ENCODE data around the gene ZNF219. TPM values are rescaled to one million over a fixed set of nuclear protein-coding genes. Genes with fewer than 3 reads are reported as not detected.

Gene ZNF219
- total RNA-seq, 2 donors from 2014 or later, result 4.5 to 9.5 TPM

DNA sequence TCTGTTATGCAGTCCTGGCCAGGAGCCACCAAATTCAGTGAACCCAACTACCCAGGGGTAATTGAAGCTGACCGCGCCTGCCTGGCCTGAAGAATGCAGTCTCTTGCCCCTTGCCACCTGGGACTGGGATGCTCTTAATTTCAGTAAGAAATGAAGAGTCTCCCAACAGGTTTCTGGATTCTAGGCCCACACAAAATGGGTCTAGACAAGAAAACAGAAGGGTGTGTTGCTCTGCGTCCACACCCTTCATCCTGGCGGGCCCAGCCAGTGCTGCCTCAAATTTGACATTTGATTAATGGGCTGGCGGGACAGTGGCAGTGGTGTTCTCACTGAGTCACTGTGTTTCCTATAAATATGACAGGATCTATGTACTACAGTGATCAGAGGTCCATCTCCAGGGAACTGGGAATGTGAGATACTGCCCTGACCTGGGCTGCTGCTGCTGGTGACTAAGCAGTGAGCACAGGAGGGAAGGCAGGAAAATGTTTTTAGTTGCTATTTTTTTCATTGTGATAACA lies 8.9 kb upstream of the ZNF219 start:
- Mint-ChIP-seq H3K9me3 (no peaks in the 10 kb centered on the region), H3K27ac (no peak overlapping the region), H3K4me3 (no peak overlapping the region), H3K27me3 (peaks cover 0 to 3% of the 10 kb centered on the region in 2 donors), H3K36me3 (no peaks in the 10 kb centered on the region), H3K4me1 (ENCODE audit: low read depth in 2 of 2) (peaks cover 17 to 29% of the 10 kb centered on the region in 2 donors)
- ATAC-seq, result no peak
- DNase-seq (ENCODE audit: low spot score), result no peak

DNA sequence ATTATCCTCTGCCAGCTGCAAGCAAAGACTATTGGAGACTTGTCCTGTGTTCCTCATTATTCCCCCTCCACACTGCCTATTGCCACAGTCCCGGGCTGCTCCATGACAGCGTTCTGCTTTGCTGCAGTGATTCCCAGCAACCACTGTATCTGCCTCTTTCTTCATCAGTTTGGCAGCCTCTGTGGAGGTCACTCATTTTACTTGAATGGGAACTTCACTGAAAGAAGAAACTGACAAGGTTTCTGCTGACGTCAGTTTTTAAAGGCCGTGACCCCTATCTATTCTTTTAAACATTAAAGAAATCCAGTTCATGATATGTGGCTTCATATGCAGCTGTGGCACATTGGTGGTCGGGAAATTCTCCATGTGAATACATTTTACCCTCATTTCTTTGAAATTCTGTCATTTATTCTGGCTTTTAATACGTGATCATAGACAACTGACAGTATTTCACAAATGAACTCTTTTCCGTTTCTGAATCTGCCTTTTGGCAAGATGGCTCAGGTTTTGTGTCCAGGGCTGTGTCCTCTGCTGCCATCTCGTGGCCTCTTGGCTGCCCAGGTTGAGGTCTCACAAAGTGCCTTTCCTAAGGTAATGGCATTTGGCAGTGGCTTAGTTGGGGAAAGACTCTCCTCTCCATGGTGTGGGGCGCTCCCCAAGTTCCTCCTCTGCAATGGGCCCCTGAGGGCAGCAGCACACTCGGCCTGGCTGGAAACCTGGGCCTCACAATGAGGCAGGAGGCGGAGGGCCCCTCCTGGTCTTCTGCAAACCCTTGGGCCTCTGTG lies 8.2 kb upstream of the ZNF219 start:
- no peaks in the 10 kb centered on the region for H3K36me3 Mint-ChIP-seq
- no peaks in the 10 kb centered on the region for H3K9me3 Mint-ChIP-seq
- ATAC-seq (no peak), DNase-seq (ENCODE audit: low spot score) (peak; percentile 83)
- H3K4me1 Mint-ChIP-seq (ENCODE audit: low read depth in 2 of 2), result peaks cover 22 to 36% of the 10 kb centered on the region in 2 donors
- peak overlapping the region in 1 of 2 donors; percentile 17 for H3K27ac Mint-ChIP-seq
- H3K27me3 Mint-ChIP-seq, result peaks cover 0 to 6% of the 10 kb centered on the region in 2 donors
- H3K4me3 Mint-ChIP-seq, result no peak overlapping the region

DNA sequence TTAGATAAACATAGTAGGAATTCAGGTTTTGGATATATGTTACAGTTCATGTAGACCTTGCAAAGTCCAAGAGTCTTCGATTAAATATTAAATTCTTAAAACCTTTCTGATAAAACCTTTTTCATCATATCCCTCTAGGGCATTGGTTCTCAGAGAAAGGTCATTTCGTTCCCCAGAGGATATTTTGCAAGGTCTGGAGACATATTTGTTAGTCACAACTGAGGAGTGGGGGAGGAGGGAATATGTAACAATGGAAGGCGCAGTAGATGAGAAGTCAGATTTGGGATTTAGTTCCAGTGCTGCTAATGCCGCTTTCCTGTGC lies 7.7 kb upstream of the ZNF219 start:
- no peak for ATAC-seq
- peaks cover 0 to 6% of the 10 kb centered on the region in 2 donors for H3K27me3 Mint-ChIP-seq
- H3K4me3 Mint-ChIP-seq, result no peak overlapping the region
- DNase-seq (ENCODE audit: low spot score), result no peak
- H3K36me3 Mint-ChIP-seq, result no peaks in the 10 kb centered on the region
- H3K9me3 Mint-ChIP-seq, result no peaks in the 10 kb centered on the region
- H3K27ac Mint-ChIP-seq, result no peak overlapping the region
- H3K4me1 Mint-ChIP-seq (ENCODE audit: low read depth in 2 of 2), result peaks cover 22 to 36% of the 10 kb centered on the region in 2 donors

DNA sequence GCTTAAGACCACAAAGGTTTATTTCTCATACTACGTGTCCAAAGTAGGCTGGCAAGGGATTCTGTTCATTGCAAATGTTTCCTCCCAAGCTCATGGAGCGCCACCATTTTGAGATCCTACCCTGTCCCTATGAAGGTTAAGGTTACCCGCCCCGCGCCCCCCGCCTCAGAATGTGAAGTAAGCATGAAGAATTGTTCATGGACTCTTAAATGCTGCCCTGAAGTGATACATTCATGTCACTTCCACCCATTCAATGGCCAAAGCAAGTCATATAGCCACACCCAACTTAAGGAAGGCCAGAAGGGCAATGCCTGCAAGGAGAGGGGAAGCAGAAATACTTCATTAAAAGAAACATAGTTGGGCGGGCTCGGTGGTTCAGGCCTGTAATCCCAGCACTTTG lies 6.6 kb upstream of the ZNF219 start:
- peak overlapping the region; percentile 92 for H3K4me3 Mint-ChIP-seq
- H3K36me3 Mint-ChIP-seq, result no peaks in the 10 kb centered on the region
- no peaks in the 10 kb centered on the region for H3K9me3 Mint-ChIP-seq
- peaks cover 22 to 42% of the 10 kb centered on the region in 2 donors for H3K4me1 Mint-ChIP-seq (ENCODE audit: low read depth in 2 of 2)
- ATAC-seq (no peak), DNase-seq (ENCODE audit: low spot score) (no peak)
- H3K27ac Mint-ChIP-seq, result peak overlapping the region; percentile 81 to 84
- H3K27me3 Mint-ChIP-seq, result peaks cover 0 to 5% of the 10 kb centered on the region in 2 donors

DNA sequence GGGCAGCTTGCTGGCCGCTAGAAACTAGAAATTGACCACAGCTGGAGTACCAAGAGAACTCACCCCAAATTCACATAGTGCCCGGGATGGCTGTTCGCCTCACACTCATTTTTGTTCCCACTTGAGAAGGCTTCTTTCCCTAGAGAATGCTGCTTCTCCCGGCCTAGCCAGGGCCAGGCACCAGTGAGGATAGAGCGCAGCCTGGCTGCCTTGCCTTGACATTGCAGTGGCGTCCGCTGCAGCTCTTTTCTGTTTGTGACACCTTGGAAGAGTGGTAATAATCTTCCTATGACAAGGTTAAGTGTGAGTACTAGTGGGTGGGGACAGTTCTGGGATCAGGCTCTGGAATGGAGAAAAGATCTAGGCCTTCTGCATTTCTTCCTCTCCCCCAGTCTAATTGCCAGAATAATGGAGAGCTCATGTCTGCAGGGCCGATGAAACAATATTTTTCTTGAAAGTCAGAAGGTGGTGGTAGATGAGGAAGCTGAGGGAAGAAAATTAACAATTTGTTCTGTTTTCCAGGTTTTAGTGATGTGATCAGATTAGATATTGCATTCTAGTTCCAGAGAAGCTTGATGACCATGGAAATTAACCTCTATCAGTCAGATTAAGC lies 6.1 kb upstream of the ZNF219 start:
- Mint-ChIP-seq H3K36me3 (no peaks in the 10 kb centered on the region), H3K9me3 (no peaks in the 10 kb centered on the region), H3K4me3 (peak overlapping the region; percentile 92), H3K27me3 (peaks cover 0 to 3% of the 10 kb centered on the region in 2 donors), H3K27ac (peak overlapping the region; percentile 81 to 84), H3K4me1 (ENCODE audit: low read depth in 2 of 2) (peaks cover 24 to 39% of the 10 kb centered on the region in 2 donors)
- ATAC-seq, result peak; percentile 60 to 61
- DNase-seq (ENCODE audit: low spot score), result no peak

GRCh38 chr14:21103710-21104447 lies 5.4 kb upstream of the ZNF219 start:
- Mint-ChIP-seq H3K9me3 (no peaks in the 10 kb centered on the region), H3K4me1 (ENCODE audit: low read depth in 2 of 2) (peaks cover 30 to 46% of the 10 kb centered on the region in 2 donors), H3K4me3 (peak overlapping the region; percentile 92), H3K27ac (peak overlapping the region; percentile 81 to 84), H3K36me3 (no peaks in the 10 kb centered on the region), H3K27me3 (peaks cover 0 to 3% of the 10 kb centered on the region in 2 donors)
- peak; percentile 95 for ATAC-seq
- peak; percentile 96 for DNase-seq (ENCODE audit: low spot score)

- Mint-ChIP-seq H3K36me3 (no peaks in the 10 kb centered on the region), H3K4me1 (ENCODE audit: low read depth in 2 of 2) (peaks cover 32 to 49% of the 10 kb centered on the region in 2 donors), H3K4me3 (peak overlapping the region; percentile 92), H3K9me3 (no peaks in the 10 kb centered on the region), H3K27ac (peak overlapping the region; percentile 81 to 84), H3K27me3 (peaks cover 0 to 3% of the 10 kb centered on the region in 2 donors)
- ATAC-seq (no peak), DNase-seq (ENCODE audit: low spot score) (no peak)
These were observed 4.9 kb upstream of the ZNF219 start for GRCh38 chr14:21103411-21103709.

DNA sequence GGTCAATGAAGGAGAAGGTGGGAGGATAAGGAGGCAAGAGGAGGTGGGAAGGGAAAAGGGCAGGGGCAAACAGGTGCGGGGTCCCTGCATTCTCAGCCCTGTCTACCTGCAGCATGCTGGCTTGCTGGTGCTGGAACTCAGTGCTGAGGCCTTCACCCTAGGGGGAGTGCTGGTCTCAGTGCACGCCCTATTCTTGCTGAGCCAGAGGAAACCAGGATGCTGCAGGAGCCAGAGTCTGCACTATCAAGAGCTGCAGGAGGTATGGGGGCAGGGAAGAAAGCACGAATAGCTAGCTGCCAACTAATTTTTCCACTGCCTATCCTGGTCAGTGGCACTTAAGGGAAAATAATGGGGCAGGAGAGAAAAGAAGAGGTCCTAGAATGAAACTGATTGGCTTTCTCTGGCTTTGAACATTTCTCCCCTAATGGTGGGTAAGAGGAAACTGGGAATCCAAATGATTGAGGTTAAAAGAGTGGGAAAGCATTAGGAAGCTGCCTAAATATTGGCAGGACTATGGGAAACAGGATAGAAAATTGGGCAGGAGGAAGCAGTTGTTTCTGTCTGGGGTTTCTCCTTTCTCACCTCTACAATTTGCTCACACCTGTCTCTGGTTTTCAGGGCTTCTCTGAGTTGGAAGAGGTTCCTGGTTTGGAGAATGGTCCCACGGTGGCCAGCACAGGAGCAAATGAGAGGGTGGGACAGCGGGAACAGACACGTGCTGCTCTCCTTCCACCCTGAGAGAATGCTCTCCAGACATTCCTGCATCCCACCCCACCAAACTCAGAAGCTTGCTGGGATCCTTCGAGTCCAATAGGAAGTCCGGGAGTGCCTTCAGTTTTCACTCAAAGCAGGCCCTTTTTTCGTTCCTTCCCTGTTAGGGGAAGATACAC lies 4.3 kb upstream of the ZNF219 start:
- H3K27me3 Mint-ChIP-seq, result peaks cover 0 to 3% of the 10 kb centered on the region in 2 donors
- H3K4me3 Mint-ChIP-seq, result peak overlapping the region; percentile 92
- H3K4me1 Mint-ChIP-seq (ENCODE audit: low read depth in 2 of 2), result peaks cover 32 to 49% of the 10 kb centered on the region in 2 donors
- H3K27ac Mint-ChIP-seq, result peak overlapping the region; percentile 81 to 84
- no peaks in the 10 kb centered on the region for H3K36me3 Mint-ChIP-seq
- no peaks in the 10 kb centered on the region for H3K9me3 Mint-ChIP-seq
- ATAC-seq (no peak), DNase-seq (ENCODE audit: low spot score) (no peak)

- no peaks in the 10 kb centered on the region for H3K36me3 Mint-ChIP-seq
- H3K4me1 Mint-ChIP-seq (ENCODE audit: low read depth in 2 of 2), result peaks cover 34 to 51% of the 10 kb centered on the region in 2 donors
- ATAC-seq (no peak), DNase-seq (ENCODE audit: low spot score) (no peak)
- peak overlapping the region; percentile 38 to 84 for H3K27ac Mint-ChIP-seq
- H3K27me3 Mint-ChIP-seq, result peaks cover 0 to 3% of the 10 kb centered on the region in 2 donors
- H3K4me3 Mint-ChIP-seq, result peak overlapping the region; percentile 92
- no peaks in the 10 kb centered on the region for H3K9me3 Mint-ChIP-seq
These were observed 3.5 kb upstream of the ZNF219 start for GRCh38 chr14:21101802-21102413.

DNA sequence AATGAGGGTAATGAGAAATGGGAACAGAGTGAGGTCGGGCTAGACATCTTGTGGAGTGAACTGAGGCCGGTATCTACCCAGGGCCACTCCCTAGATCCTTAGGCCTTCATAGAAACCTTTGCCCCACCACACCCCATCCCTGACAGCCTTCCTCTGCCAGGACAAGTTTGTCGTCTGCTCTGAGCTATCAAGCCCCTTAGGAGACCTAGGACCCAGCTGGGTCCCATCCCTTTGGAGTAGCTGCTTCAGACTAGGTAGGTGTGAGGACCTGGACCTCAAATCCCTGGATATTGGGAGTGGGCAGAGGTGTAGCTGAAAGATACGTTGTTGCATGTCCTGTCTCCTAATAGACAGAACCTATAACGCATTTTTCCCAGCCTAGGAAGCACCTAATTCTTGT lies 2.5 kb upstream of the ZNF219 start, which contains the start of gene TMEM253:
TSS of gene TMEM253 (plus strand) at position 136 of the 400 bp plus-strand sequence. CDS start 278 bp downstream, outside the sequence.
- no peak for DNase-seq (ENCODE audit: low spot score)
- Mint-ChIP-seq H3K4me1 (ENCODE audit: low read depth in 2 of 2) (peaks cover 31 to 49% of the 10 kb centered on the region in 2 donors), H3K36me3 (no peaks in the 10 kb centered on the region), H3K9me3 (no peaks in the 10 kb centered on the region), H3K27me3 (peaks cover 0 to 3% of the 10 kb centered on the region in 2 donors), H3K27ac (peak within 1 kb of the TSS in 1 of 2 donors; percentile 38), H3K4me3 (no peak within 1 kb of the TSS)
- no peak for ATAC-seq

- Mint-ChIP-seq H3K36me3 (no peaks in the 10 kb centered on the region), H3K4me3 (peak overlapping the region; percentile 93), H3K4me1 (ENCODE audit: low read depth in 2 of 2) (peaks cover 28 to 46% of the 10 kb centered on the region in 2 donors), H3K9me3 (no peaks in the 10 kb centered on the region), H3K27ac (peak overlapping the region; percentile 73 to 90), H3K27me3 (peaks cover 0 to 3% of the 10 kb centered on the region in 2 donors)
- no peak for ATAC-seq
- DNase-seq (ENCODE audit: low spot score), result no peak
These were observed 1.1 kb upstream of the ZNF219 start for GRCh38 chr14:21099596-21099985.

DNA sequence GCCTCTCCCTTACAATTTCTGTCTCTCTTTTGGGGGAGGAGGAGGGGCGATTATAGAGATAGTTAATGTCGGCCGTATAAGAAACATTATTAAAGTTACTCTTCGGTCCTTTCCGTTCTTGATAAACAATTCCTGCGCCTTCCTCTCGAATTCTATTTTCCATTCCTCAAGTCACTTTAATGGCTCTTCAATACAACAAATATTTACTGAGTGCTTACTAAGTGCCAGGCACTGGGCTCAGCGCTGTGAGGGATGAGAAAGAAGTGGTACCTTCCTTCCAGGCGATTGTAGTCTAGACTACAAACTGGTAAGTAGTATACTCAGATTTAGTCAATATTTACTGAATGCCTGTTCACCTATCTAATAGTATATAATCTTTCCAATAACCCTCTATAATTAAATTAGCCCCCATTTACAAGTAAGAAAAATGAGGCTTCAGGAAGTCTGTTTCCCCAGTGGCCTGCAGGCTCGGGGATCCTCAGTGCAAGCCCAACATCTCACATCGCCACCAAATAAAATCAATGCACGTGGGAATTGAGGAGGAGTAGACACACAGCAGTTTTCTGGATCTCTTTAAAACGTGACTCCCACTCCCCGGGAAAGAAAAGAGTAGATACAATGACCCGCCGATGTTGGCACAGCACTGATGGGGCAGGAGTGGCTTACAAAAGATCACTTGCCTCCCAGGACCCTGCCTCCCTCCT lies 589 bp upstream of the ZNF219 start:
- Mint-ChIP-seq H3K27ac (peak overlapping the region; percentile 73 to 90), H3K9me3 (no peaks in the 10 kb centered on the region), H3K36me3 (no peaks in the 10 kb centered on the region), H3K4me3 (peak overlapping the region; percentile 93), H3K27me3 (peaks cover 0 to 3% of the 10 kb centered on the region in 2 donors), H3K4me1 (ENCODE audit: low read depth in 2 of 2) (peaks cover 26 to 44% of the 10 kb centered on the region in 2 donors)
- DNase-seq (ENCODE audit: low spot score) (no peak), ATAC-seq (no peak)
